GM19099 (cell line): Measurements from ENCODE around the gene RADIL.

Experiments used
- POLR2A ChIP-seq: IDR thresholded peaks from 3 replicates; pipeline ENCODE4 v1.6.1; 2011; ENCODE audit warnings: low read depth; ENCODE audit not compliant: insufficient read length; ENCODE audit errors: extremely low read depth

The RADIL gene

DNA sequence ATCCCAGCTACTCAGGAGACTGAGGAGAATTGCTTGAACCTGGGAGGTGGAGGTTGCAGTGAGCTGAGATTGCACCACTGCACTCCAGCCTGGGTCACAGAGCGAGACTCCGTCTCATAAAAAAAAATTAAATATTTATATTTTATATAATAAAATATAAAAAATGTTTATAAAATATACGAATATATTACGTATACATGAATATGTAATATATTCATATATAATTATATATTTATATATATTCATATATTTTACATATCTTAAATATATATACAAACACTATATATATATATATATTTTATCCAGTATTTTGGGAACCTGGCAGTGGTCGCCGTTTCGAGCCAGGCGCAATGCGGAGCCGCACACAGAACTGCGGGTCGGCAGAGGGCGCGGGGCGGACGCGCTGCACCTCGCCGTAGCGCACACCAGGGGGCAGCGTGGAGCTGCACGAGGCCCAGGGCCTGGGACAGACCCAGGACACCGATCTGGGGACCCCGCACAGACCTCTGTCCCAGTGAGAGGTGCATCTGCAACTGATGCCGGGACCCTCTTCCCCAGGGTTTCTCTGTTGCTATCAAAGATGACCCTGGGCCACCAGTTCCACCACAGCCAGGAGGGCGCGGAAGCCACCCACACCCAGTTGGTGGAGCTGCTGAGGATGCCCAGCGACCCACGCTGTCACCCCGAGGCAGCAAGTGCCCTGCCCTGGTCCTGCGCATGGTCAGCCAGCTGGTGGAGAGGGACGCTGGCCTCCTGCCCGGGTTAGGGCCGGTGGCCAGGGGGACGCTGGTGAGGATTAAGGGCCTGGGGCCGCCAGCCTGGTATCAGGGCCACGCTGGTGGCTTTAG is 85.4 kb downstream of the RADIL start:
- TF ChIP-seq POLR2A: no peak

DNA sequence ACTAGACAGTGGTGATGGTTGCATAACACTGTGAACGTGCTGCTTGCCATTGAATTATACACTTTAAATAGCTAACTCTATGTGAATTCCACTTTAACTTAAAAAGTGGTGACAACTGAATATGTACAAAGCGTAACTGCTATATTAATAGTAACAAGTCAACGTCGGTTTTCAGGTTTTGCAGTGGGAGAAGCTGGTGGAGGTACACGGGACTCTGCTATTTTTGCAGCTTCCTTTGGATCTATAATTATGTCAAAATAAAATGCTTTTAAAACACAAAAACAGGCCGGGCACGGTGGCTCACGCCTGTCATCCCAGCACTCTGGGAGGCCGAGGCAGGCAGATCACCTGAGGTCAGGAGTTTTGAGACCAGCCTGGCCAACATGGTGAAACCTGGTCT is 87.1 kb downstream of the RADIL start:
- TF ChIP-seq POLR2A: no peak

DNA sequence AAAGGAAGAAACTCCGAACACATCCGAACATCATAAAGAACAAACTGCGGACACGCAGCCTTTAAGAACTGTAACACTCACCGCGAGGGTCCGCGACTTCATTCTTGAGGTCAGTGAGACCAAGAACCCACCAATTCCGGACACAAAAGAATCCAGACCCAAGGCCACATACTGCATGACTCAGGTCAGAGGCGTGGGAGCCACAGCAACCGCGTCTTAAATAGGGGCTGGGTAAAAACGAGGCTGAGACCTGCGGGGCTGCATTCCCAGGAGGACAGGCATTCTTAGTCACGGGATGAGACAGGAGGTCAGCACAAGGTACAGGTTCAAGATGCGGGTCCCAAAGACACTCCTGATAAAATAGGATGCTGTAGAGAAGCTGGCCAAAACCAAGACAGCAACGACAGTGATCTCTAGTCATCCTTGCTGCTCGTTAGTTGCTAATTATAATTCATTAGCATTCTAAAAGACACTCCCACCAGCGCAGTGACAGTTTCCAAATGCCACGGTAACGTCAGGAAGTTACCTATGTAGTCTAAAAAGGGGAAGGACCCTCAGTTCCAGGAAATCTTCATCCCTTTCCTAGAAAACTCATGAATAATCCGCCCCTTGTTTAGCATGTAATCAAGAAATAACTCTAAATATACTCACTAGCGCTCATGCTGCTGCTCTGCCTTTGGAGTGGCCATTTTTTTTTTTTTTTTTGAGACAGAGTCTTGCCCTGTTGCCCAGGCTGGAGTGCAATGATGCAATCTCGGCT is 88.7 kb downstream of the RADIL start:
- no peak for TF ChIP-seq POLR2A

DNA sequence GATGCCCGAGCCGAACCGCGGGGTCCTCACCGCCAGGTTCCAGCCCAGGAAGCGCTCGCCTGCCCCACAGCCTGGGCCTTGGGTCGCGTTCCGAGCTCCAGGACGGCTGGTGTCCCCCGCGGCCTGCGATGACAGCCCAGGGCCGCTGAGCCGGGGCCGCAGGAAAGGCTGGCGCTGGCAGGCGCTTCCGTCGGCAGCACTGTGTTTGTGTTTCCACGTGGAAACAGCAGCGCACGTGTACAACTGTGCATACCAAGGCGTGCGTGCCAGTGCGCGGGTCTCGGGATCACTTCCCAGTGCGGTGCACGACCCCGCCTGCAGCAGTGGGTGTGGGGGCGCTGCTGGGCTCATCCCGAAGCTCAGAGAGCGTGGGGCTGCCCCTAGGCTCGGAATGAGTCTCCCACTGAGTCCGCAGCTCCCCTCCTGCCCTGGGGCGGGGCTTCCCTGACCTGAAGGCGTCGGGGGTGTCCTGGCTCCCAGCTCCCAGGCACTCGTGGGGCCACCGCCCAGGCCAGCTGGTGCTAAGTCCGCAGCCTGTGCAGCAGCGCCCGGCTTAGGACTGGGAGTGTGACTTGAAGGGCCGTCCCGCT is 90.9 kb downstream of the RADIL start:
- TF ChIP-seq POLR2A: no peak

DNA sequence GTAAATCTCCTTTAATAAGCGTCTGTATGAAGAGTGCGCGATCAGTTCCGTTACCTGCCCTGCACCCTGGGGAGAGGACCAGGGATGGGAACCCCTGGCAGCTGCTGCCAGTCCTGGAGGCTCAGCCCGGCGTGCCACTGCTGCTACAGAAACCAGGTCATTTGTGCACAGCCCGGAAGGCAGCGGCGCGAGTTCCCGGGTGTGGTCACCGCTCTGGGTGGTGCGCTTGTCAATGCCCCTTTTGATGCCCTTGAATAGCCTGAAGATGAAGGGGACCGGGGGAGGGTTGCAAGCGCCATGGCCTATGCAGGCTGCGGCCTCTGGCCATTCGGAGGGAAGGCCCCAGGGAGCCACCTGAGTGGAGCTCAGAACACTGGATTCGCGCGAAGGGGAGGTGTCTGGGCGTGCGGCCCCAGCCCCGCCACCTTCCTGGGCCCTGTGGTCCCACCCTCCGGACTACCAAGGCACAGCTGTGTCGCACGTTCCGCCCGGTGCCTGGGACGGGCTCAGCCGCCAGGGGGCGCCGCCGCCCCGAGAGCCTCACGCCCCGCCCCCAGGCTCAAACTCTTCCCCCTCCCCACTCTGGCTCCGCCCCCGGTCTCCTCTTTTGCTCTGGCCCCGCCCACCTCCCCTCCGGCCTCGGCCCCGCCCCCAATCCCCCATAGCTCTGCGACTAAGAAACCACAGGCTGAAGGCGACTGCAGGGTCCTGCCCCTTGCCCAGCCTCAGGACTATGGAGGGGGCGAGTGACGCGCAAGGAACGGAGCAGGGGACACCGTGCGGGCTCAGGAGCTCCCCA is 91.6 kb downstream of the RADIL start:
- no peak for TF ChIP-seq POLR2A

DNA sequence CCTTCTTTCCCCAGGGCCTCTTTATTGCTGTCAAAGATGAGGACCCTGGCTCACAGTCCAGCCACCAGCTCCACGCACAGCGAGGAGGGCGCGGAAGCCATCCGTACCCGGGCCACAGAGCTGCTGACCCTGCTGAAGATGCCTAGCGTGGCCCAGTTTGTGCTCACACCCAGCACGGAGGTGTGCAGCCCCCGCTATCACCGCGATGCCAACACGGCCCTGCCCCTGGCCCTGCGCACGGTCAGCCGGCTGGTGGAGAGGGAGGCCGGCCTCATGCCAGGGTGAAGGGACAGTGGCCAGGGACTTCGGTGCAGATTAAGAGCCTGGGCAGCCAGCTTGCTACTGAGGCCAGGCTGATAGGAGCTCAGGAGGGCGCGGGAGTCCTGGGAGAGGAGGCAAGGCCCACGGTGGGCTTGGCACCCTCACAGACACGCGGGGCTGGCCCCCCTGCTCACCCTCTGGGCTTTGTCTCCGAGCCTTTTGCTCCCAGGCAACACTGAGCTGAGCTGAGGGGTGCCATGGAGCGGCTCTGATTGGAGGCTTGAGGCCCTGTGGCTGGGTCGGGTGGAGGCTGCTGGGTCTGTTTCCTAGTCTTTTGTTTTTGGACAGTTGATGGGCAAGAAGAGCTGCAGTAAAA is 92.3 kb downstream of the RADIL start:
- no peak for TF ChIP-seq POLR2A

DNA sequence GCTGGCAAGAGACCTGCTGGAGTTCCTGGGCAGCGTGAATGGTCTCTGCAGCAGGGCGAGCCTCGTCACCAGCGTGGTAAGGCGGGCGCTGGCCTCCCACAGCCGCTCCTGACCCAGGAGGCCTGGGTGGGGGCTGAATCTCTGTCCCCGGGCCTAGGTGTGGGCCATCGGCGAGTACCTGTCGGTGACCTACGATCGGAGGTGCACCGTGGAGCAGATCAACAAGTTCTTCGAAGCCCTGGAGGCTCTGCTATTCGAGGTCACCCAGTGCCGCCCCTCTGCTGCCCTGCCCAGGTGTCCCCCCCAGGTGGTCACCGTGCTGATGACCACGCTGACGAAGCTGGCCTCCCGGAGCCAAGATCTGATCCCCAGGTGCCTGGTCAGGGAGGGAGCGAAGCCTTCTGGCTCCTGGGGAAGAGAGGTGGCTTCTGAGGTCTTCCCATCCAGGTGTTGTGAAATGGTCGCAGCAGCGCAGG is 93.0 kb downstream of the RADIL start:
- no peak for TF ChIP-seq POLR2A

DNA sequence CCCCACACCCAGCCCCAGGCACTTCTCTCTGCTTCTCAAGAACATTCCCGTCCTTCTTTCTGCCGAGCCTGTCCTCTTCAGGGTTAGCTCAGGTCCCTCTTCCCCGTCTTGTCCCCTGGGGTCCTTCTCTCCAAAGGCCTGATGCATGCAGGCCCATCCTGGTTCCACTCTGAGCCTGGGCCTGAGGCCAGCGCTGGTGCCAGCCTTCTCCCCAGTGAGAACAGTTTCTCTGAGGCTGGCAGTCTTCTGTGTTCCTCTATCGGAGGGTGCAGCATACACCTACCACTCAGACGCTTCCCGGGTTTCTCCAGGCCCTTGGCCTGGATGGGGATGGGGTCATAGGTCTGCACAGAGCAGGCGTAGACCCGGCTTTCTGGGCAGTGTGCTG is 93.4 kb downstream of the RADIL start:
- no peak for TF ChIP-seq POLR2A

DNA sequence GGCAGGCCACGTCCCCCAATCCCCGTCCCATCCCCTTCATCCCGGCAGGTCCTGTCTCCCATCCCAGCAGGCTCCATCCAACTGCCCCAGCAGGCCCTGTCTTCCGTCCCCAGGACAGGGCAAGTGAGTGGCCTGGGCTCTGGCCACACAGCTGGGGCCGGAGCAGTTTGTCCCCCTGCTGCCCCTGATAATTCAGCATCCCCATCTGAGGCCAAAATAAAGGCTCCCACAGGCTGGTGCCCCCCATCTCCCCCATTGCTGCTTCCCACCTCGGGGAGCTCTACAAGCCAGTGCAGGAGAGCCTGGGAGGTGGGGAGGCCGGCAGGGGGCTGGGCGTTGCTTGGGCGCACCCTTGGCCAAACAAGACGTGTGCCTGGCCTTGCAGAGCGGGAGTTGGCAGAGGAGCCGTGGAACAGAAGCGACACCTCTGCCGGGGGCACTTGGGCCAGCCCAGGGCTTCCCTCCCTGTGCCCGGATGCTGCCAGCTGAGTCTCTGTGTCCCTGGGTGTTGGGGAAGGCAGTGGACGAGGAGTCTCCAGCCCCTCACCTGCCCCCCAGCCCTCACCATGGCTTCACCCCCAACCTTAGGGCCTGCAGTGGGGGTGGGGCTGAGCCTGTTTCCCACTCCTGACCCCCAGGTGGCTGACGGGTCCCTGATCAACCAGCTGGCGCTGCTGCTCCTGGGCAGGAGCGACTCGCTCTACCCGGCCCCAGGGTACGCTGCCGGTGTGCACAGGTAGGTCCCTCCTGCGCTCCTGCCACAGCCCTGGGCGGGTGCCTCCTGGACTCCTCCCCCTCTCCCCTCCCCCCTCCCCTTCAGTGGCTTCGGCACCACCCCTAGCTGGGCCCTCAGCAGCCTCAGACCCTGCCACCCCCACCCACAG is 94.1 kb downstream of the RADIL start:
- no peak for TF ChIP-seq POLR2A

DNA sequence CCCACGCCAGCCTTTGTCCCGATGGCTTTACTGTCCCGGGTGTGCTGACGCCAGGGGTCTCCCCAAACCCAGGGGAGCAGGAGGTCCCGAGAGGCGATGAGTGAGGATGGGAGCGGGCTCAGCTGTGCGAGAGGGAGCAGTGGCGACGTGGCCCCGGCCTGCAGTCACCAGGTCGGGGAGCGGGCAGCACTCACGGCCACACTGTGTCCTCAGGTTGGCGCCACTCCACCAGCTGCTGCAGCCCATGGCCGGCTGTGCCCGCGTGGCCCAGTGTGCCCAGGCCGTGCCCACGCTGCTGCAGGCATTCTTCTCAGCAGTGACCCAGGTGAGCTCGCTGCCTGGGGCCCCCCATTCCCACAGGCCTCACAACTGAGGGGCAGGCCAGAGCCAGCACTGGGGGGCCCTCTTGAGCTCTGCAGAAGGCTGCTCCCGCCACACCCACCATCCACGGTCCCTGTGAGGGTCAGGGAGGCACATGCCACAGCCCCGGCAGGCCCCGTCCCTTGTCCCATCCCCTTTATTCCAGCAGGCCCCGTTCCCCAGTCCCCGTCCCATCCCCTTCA is 94.8 kb downstream of the RADIL start:
- no peak for TF ChIP-seq POLR2A

DNA sequence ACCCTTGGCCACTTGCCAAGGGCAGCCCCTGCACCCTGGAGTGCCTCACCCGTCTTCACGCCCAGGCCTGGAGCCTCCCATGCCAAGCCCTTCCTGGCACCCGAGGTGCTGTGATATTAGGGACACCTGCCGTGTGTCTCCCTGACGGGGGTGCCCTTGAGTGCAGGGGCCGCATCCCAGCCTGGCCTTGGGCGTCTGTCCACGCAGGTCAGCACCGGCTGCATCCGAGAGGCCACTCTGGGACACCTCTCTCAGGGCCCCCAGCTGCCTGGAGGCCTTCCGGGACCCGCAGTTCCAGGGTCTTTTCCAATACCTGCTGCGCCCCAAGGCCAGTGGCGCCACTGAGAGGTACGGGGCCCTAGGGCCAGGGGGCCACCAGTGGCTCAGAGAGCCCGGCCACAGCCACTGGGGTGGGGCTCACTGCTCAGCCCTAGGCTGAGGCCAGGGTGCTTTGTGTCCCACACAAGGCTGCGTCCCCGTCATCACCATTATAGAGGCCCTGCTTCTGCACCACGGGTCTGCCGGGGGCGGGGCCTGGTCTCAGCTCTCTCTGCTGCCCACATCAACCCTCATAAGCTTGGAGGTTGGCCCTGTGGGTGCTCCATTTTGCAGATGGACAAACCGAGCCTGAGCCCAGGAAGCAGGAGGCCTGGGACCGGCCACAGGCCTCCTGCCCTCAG is 95.4 kb downstream of the RADIL start:
- no peak for TF ChIP-seq POLR2A

DNA sequence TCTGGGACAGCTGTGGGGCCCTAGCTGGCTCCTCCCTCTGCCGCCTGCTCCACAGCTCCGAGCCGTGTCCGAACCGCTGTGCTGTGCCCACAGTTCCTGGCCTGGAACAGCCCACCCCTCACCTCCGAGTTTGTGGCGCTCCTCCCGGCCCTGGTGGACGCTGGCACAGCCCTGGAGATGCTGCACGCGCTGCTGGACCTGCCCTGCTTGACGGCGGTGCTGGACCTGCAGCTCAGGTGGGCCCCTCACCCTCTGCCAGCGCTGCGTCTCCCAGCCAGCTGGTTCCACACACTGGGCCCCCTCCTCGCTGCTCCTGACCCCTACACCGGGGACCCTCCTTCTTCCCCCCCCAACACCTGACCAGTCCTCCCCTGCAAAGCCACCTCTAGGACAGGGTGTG is 96.0 kb downstream of the RADIL start:
- TF ChIP-seq POLR2A: no peak

DNA sequence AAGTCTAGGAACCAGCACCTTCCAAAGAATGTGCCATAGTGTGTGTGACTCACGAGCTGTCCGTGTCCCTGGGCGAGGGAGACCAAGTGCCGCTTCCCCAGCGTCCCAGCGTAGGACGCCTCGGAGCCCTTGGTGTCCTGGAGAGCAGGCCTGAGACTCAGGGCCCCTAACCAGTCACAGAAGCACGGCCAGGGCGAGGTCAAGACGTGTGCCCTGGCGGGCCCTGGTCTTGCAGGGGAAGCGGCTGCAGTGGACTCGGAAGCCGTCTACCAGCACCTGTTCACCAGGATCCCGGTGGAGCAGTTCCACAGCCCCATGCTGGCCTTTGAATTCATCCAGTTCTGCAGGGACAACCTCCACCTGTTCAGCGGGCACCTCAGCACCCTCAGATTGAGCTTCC is 97.5 kb downstream of the RADIL start:
- no peak for TF ChIP-seq POLR2A
